OCI-LY7 (cell line): ENCODE results near the gene CUEDC1.

Experiments used
- EZH2phosphoT487 ChIP-seq: fragments of 200-600 bp; sonication (generic); IDR thresholded peaks from 2 replicates; pipeline ENCODE4 v1.6.1; 2018; ENCODE audit warnings: low read depth, borderline replicate concordance, mild to moderate bottlenecking, mixed run types, antibody characterized with exemption, low read length, moderate library complexity, mixed read lengths
- TF ChIP-seq, protein P1 (sequence below): fragments of 200-600 bp; sonication (generic); conservative IDR thresholded peaks from 2 replicates; pipeline ENCODE4 v1.5.1; 2014; ENCODE audit warnings: mild to moderate bottlenecking, antibody characterized with exemption, low read length, moderate library complexity, mixed read lengths

DNA sequence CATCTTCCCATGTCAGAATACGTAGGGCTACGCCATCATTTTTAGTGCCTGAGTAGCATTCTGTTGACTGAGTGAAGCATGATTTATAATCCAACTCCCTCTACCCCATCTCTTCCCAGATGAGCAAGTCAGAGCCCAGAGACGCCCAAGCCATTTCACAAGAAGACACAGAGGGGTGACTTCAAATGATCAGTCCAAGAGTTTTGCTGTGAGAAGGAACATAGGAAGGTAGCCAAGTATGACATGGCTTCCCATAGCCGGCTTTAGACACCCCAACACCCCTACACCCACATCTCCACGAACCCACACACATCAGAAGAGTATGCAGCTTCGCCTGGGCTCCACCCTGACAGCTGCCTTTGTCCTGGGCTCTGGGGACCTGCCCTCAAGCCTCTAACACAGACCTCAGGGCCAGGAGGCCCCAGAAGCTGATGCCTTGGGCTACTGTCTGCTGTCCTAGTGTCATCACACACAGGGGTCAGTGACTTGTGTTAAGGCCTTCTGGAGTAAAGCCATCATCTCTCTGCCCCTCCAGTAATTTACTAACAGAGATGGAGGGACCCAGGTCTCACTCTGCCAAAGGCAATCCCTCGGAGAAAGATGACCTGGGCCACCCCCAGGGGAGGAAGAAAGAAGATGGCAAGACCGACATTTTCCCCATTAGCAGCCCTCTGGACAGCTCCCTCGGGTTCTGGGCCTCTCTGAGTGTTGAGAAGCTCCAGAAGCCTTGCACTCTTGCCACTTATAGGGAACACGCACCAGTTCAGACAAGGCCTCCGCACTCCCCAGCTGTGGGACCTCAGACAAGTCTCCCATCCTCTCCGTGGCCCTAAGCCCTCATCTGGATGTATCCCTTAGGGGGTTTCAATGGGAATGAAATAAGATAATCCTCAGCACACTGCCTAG lies 66.6 kb downstream of the CUEDC1 start:
- TF ChIP-seq, protein P1, sequence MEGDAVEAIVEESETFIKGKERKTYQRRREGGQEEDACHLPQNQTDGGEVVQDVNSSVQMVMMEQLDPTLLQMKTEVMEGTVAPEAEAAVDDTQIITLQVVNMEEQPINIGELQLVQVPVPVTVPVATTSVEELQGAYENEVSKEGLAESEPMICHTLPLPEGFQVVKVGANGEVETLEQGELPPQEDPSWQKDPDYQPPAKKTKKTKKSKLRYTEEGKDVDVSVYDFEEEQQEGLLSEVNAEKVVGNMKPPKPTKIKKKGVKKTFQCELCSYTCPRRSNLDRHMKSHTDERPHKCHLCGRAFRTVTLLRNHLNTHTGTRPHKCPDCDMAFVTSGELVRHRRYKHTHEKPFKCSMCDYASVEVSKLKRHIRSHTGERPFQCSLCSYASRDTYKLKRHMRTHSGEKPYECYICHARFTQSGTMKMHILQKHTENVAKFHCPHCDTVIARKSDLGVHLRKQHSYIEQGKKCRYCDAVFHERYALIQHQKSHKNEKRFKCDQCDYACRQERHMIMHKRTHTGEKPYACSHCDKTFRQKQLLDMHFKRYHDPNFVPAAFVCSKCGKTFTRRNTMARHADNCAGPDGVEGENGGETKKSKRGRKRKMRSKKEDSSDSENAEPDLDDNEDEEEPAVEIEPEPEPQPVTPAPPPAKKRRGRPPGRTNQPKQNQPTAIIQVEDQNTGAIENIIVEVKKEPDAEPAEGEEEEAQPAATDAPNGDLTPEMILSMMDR = no peak
- TF ChIP-seq EZH2phosphoT487 = no peak
